ENCODE data around the gene NOX5.

NOX5 gene

DNA sequence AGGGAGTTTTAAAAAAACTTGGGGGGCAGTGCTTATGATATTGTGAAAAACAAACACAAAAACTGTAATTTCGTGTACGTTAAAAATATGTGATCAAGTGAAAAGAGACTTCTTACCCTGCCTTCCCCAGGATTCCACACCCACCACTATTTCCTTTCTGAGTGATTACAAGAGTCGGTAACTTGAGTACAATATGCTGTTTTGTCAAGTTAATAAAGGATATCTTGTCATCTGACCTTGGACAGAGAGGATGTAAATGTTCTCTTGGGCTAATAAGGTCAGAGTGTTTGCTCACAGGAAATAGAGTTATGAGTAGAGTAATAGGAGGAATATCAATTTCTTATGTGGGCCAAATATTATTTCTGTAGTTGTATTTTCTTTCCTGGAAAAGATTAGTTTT, 68.1 kb downstream of the NOX5 start:
- DNase-seq (ENCODE audit: low spot score) = no peak

- DNase-seq (ENCODE audit: low spot score) = no peak
Observed at GRCh38 chr15:69084404-69085030, 70.0 kb downstream of the NOX5 start.

DNA sequence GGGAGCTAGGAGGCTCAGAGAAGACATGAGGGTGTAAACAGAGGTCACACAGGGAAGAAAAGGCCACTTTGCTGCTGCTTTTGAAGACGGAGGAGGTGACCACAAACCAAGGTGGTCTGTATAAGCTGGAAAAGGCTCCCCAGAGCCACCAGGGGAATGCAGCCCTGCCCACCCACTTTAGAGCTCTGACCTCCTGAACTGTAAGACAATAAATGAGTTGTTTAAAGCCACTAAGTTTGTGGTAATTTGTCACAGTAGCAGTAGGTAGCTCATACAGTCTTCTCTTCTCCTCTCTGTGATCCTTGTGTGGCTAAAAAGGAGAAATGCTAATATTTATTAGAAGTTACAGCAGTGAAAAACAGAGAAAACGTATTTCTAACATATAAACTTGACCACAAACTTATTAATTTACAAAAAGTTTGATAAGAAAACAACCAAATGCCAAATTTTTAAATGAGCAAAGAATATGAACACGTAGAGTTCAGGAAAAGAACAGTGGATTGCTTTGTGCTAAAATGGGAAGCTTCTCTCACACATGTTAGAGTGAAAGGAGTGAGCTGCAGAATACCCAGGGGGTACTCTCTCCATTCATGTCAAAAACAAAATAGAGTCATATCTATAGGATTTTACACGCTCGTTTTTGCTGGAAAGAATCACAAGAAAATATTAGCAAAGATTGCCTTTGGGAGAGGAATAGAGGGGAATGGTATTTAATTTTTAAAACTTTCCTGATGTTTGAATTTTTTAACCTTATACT, 71.0 kb downstream of the NOX5 start:
- DNase-seq (ENCODE audit: low spot score) = no peak

GRCh38 chr15:69086427-69087204, 72.1 kb downstream of the NOX5 start:
- DNase-seq (ENCODE audit: low spot score) = no peak

- no peak for DNase-seq (ENCODE audit: low spot score)
Observed at GRCh38 chr15:69087366-69087976, 73.0 kb downstream of the NOX5 start.

DNA sequence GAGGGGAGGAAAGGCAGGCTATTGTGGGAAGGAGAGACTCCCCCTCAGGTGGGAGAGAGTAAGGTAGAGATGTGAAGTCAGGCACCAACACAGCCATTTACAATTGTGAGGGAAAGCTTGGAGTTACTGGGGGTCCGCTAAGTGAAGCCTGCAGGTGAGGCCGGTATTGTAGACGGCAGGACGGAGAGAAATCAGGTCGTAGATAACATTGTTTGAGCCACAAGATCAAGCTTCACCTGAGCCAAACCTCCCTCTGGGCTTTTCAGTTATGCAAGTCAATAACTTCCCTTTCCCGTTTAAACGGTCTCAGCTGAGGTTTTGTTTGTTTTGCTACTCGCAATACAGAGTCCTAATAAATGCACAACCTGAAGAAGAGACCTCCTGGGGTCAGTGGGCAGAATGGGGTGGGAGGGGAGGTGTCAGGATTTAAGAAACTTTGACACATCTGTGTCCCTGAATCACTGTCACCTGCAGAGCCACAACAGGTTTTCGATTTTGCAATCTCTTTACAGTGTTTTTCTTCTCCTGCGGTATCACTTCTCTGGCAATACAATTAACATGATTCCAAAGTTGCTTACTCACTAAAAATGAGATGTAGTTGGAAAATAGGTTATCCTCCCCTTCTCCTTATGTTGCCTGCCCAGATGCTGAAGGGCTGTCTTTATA, 73.9 kb downstream of the NOX5 start:
- DNase-seq (ENCODE audit: low spot score) = no peak

- DNase-seq (ENCODE audit: low spot score) = no peak
Observed at GRCh38 chr15:69089258-69089657, 74.8 kb downstream of the NOX5 start.

DNA sequence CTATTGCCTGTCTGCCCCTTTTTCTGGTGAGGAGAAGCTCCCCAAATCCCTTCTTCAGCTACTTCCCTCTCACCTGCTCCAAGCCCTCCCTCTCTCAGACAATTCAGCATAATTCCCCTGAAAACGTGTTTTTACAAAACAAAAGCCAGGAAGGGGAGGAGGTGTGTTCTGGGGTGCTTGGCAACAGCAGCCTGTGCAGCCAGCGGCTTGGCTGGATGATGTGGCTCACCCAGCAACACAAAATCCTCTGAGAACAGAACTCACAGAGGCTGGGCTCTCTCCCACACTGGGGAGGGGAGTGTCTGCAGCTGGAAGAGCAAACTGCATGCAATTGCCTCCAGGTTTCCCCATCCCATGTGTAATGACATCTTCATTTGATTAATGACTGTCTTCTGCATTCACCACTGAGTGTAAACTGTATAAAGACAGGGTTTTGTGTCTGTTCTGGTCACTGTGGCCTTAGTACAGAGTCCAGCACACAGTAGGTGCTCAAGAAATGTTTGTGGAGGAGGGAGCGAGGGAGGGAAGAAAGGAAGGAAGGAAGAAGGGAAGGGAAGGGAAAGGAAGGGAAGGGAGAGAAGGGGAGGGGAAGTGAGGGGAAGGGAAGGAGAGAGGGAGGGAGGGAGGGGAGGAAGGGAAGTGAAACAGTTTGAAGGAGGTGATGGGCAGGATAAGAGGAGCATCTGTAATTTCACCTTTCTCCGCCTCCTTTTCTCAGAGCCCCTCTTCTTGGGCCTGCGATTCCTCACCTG, 75.9 kb downstream of the NOX5 start:
- no peak for DNase-seq (ENCODE audit: low spot score)

GRCh38 chr15:69091654-69092053, 77.2 kb downstream of the NOX5 start:
- no peak for DNase-seq (ENCODE audit: low spot score)

GRCh38 chr15:69092159-69092558, 77.7 kb downstream of the NOX5 start:
- DNase-seq (ENCODE audit: low spot score) = peak; percentile 74

GRCh38 chr15:69093127-69093526, 78.6 kb downstream of the NOX5 start:
- no peak for DNase-seq (ENCODE audit: low spot score)

GRCh38 chr15:69093614-69094013, 79.1 kb downstream of the NOX5 start:
- no peak for DNase-seq (ENCODE audit: low spot score)

DNA sequence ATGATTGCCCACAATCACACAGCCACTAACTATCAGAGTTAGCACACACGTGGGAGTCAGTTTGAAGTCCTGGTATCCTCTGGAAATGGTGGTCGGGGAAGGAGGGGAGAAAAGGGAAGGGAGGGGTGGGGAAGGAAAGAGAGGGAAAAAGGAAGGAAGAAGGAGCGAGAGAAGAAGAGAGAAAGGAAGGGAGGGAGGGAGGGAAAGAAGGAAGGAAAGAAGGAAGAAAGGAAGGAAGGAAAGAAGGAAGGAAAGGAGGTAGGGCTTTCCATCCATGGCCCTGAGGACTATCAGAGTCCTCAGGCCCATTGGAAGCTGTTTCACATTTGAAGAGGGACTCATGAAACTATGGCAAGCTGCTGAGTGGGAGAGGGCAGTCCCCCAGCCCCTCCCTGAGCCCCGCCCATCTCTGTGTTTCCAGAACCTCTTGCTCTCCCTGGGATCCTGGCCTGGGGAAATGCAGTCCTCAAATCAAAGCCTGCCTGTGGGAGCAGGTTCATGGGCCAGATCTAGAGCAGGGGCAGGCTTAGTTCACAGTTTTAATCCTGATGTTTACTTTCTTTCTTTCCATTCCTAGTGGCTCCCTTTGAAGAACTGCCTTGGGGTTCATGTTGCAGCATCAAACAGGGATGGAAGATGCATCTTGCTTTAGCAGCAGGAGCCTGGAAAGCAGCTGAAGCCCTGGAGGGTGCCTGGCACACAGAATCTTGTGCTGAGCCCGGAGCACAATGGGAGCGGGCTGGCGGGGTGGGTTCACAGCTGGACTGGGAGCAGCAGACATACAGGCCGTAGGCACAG, 79.8 kb downstream of the NOX5 start:
- DNase-seq (ENCODE audit: low spot score) = no peak

GRCh38 chr15:69095274-69095673, 80.8 kb downstream of the NOX5 start:
- no peak for DNase-seq (ENCODE audit: low spot score)

DNA sequence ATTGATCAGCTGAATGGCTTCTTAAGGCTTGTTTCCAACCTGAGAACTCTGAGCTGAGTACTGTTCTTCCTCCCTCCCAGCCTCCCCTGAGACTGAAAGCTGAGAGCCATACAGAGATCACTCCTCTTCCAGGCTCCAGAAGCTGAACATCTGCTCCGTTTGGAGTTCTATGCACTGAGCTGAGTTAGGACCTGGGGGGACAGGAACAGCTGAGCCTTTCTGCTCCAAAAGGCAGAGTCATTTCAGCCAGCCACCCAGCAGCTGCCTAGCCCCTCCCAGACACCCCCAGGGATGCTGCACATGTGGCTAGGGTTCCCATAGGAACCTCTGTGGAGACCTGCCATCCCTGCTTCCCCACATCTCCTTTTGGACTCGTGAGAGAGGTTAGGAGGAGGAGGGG, 81.7 kb downstream of the NOX5 start:
- no peak for DNase-seq (ENCODE audit: low spot score)

DNA sequence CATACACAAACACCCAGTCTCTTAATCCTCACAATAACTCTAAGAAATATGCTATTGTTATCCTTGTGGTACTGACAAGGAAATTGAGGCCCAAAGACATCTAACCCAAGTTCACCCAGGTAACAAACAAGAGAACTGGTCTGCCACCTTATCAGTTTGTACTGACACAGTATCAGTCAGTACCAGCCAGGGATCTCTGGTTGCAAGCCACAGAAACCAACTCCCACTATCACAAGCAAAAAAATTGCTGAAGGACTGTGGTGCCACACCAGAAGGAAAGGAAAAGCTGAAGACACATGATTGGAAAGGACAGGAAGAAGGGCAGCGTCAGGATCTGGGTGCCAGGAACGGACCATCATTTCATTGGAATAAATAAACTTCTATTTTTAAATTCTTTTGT, 82.1 kb downstream of the NOX5 start:
- DNase-seq (ENCODE audit: low spot score) = no peak

GRCh38 chr15:69098771-69099170, 84.3 kb downstream of the NOX5 start:
- DNase-seq (ENCODE audit: low spot score) = no peak

GRCh38 chr15:69099941-69100340, 85.4 kb downstream of the NOX5 start:
- DNase-seq (ENCODE audit: low spot score) = no peak

DNA sequence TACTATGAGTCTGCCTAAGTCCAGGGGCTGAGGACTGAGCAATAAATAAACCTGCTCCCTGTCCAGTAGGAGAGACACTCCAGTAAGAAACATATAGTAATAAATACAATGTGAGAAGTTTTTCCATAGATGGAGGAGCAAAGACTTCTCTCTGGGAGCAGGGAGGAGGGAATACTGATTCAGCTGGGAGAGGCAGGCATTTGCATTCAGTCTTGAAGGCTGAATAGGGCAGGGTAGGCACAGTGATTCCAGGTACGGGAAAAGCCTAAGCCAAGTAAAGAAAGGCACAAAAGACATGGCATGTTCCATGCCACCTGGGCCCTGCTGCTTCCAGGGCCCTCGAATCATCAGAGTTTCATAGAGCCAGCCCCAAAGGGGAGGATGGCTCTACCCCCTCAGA, 86.3 kb downstream of the NOX5 start:
- no peak for DNase-seq (ENCODE audit: low spot score)

DNA sequence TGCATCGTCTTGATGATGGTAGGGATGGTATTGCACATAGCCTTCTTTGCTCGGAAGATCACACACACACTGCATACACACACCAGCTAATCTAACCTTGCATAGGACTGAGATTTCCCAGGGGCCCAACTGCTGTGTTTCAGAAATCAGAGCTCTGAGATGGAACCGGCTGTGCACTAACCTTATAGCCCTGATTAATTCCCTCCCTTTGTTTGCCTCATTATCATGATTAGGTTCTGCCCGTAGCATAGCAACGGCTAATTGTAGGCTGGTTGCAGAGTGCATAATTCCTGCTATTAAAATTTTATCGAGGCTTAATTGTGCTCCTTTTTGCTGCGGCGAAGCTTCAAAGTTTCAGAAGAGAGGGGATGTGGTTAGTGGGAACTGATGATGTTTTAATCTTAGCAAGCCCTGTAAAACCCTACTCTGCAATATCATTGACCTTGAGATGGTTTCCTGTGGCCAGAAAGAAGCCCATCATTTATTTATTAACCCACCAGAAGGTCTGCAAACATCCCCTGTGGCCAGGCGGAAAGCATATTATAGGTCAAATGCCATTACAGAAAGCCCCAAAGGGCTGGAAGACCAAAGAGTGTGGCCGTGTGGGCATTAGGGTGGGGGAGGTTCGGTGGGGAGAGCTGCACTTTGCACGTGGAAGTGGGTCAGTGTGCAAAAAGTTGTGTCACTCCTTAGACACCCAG, 89.7 kb downstream of the NOX5 start:
- DNase-seq (ENCODE audit: low spot score) = no peak

Data from LoVo (cell line).